Right cardiac atrium (tissue), 5 donors: ENCODE data around the gene C6orf62. TPM values are rescaled to one million over a fixed set of nuclear protein-coding genes. Genes with fewer than 3 reads are reported as not detected.
A peak's percentile ranks its signal among the peaks of the same experiment; 100 is the strongest.
"Not testable (repeated sequence)": the region's sequence is repeated elsewhere in the genome, so short reads cannot be mapped to it uniquely, and the experiment has no call there.

Source experiments
- ATAC-seq, 2 donors: fragments of 200-7000 bp; cut with Tn5 transposase; one replicate each; pipeline versions ENCODE4 v1.8.0 to v1.9.1; 2020; ENCODE audit warnings: moderate library complexity in 2 of 2, mild to moderate bottlenecking in 1 of 2
- DNase-seq, 3 donors: peaks; one replicate each; pipeline ENCODE4 v3.0.0-alpha.2; 2020
- H3K27ac ChIP-seq: one replicate; pipeline ENCODE4 v1.5.1; 2013; ENCODE audit warnings: mild to moderate bottlenecking, low read length, control low read depth, moderate library complexity
- H3K27me3 ChIP-seq: one replicate; pipeline ENCODE4 v1.6.1; 2013; ENCODE audit not compliant: control insufficient read depth, insufficient read depth
- H3K4me1 ChIP-seq: one replicate; pipeline ENCODE4 v1.6.1; 2013; ENCODE audit warnings: low read length; ENCODE audit not compliant: control insufficient read depth, insufficient read depth
- H3K4me3 ChIP-seq: one replicate; pipeline ENCODE4 v1.5.1; 2013; ENCODE audit warnings: low read length, control low read depth
- H3K9me3 ChIP-seq: one replicate; pipeline ENCODE4 v1.6.1; 2013; ENCODE audit warnings: low read length; ENCODE audit not compliant: control insufficient read depth
- WGBS: extraction: QIAGEN DNeasy Blood & Tissue Kit; methylation state at CpG from one replicate; pipeline ENCODE4 v1.1.7; 2013; 5-methylcytosine and 5-hydroxymethylcytosine counted together
- intact Hi-C, 4 donors: fragments of 100-400 bp; cut with DNase I; formaldehyde crosslinking; loops; one replicate each; pipeline versions ENCODE4 v1.11.0 to v1.14.0; 2022 to 2023
- polyA plus RNA-seq: library from polyadenylated mRNA; stranded (reverse); fragments of 200-250 nt; gene quantifications from one replicate; pipeline ENCODE4 v1.2.3, GENCODE V29; 2013
- total RNA-seq, 4 donors: library from RNA; stranded (reverse); fragmentation: NEBNext Ultra II Directional; extraction: Animal tissue kit (Norgen Biotek cat#: 25700); gene quantifications; one replicate each; pipeline ENCODE4 v1.2.1, GENCODE V29; 2021
- donor health status: healthy with polysubstance abuse.
- donor health status: DM: no; HTN: yes; CAD: no.
- donor health status: DM: no; HTN: no; CAD: no.
- donor health status: DM: no; HTN: yes; CAD: no; lungs with severe emphysema.
- donor health status: DM: yes; HTN: yes; CAD: no.

C6orf62 gene
- total and polyA plus RNA-seq, 5 donors, result 31.9 to 66.5 (median 56.4) TPM

- intact Hi-C loops, result loop anchor here in 1 of 4 donors (10.0 kb wide), 1 partner anchor 275 kb away; no protein-coding TSS in a partner anchor
- no peaks in the 10 kb centered on the region for H3K4me1 ChIP-seq
- ATAC-seq (peak in 1 of 2 donors; percentile 53), DNase-seq (no peak)
- 53% methylated on average over 3 of the region's 3 CpGs for WGBS
- no peak overlapping the region for H3K27ac ChIP-seq
- H3K9me3 ChIP-seq, result no peaks in the 10 kb centered on the region
- H3K27me3 ChIP-seq, result no peaks in the 10 kb centered on the region
- H3K4me3 ChIP-seq, result no peak overlapping the region
Measured at GRCh38 chr6:24699521-24700359, 19.2 kb downstream of the C6orf62 start.

GRCh38 chr6:24696097-24696496 lies 22.9 kb downstream of the C6orf62 start:
- Histone ChIP-seq H3K4me3 (no peak overlapping the region), H3K27me3 (no peaks in the 10 kb centered on the region), H3K4me1 (no peaks in the 10 kb centered on the region), H3K27ac (no peak overlapping the region), H3K9me3 (no peaks in the 10 kb centered on the region)
- DNase-seq, result no peak
- intact Hi-C loops, result loop anchor here in 1 of 4 donors (10.0 kb wide), 1 partner anchor 271 kb away; no protein-coding TSS in a partner anchor
- WGBS, result 92% methylated on average over 2 of the region's 2 CpGs
- no peak for ATAC-seq

- peak in 1 of 3 donors; percentile 65 for DNase-seq
- intact Hi-C loops, result loop anchor here in 2 of 4 donors (2.0 to 10.0 kb wide), 2 partner anchors 113 to 271 kb away; no protein-coding TSS in a partner anchor
- not testable (repeated sequence) for H3K27me3 ChIP-seq, H3K27ac ChIP-seq, H3K9me3 ChIP-seq, H3K4me1 ChIP-seq, H3K4me3 ChIP-seq
- WGBS, result 28% methylated on average over 8 of the region's 8 CpGs
- ATAC-seq, result peak; percentile 73 to 75
Measured at GRCh38 chr6:24695635-24696034, 23.3 kb downstream of the C6orf62 start.

- no peak overlapping the region for H3K4me3 ChIP-seq
- WGBS, result 92% methylated on average over 1 of the region's 1 CpG
- no peaks in the 10 kb centered on the region for H3K4me1 ChIP-seq
- no peaks in the 10 kb centered on the region for H3K9me3 ChIP-seq
- no peak overlapping the region for H3K27ac ChIP-seq
- no peak for ATAC-seq
- intact Hi-C loops, result loop anchor here (2.0 to 10.0 kb wide), 3 partner anchors 111 to 269 kb away; no protein-coding TSS in a partner anchor
- no peaks in the 10 kb centered on the region for H3K27me3 ChIP-seq
- no peak for DNase-seq
Measured at GRCh38 chr6:24694198-24694597, 24.8 kb downstream of the C6orf62 start.

- intact Hi-C loops, result loop anchor here in 3 of 4 donors (5.0 to 10.0 kb wide), 2 partner anchors 111 to 268 kb away; no protein-coding TSS in a partner anchor
- Histone ChIP-seq H3K4me3 (no peak overlapping the region), H3K27ac (no peak overlapping the region), H3K27me3 (no peaks in the 10 kb centered on the region), H3K9me3 (no peaks in the 10 kb centered on the region), H3K4me1 (no peaks in the 10 kb centered on the region)
- 87% methylated on average over 2 of the region's 2 CpGs for WGBS
- ATAC-seq, result no peak
- no peak for DNase-seq
Measured at GRCh38 chr6:24692848-24693592, 25.9 kb downstream of the C6orf62 start.

- Histone ChIP-seq H3K4me1 (no peaks in the 10 kb centered on the region), H3K27ac (no peak overlapping the region), H3K9me3 (no peaks in the 10 kb centered on the region), H3K27me3 (no peaks in the 10 kb centered on the region), H3K4me3 (no peak overlapping the region)
- WGBS, result 66% methylated on average over 3 of the region's 3 CpGs
- ATAC-seq (no peak), DNase-seq (no peak)
- intact Hi-C loops, result loop anchor here in 3 of 4 donors (5.0 to 10.0 kb wide), 2 partner anchors 110 to 268 kb away; no protein-coding TSS in a partner anchor
Measured at GRCh38 chr6:24692415-24692814, 26.5 kb downstream of the C6orf62 start.

GRCh38 chr6:24692003-24692402 lies 27.0 kb downstream of the C6orf62 start:
- no peaks in the 10 kb centered on the region for H3K4me1 ChIP-seq
- DNase-seq (no peak), ATAC-seq (peak; percentile 58 to 64)
- 25% methylated on average over 4 of the region's 4 CpGs for WGBS
- no peaks in the 10 kb centered on the region for H3K9me3 ChIP-seq
- H3K27ac ChIP-seq, result no peak overlapping the region
- intact Hi-C loops, result loop anchor here in 3 of 4 donors (5.0 to 10.0 kb wide), 2 partner anchors 110 to 267 kb away; no protein-coding TSS in a partner anchor
- no peak overlapping the region for H3K4me3 ChIP-seq
- H3K27me3 ChIP-seq, result no peaks in the 10 kb centered on the region

GRCh38 chr6:24691550-24691949 lies 27.4 kb downstream of the C6orf62 start:
- ATAC-seq (no peak), DNase-seq (no peak)
- intact Hi-C loops, result loop anchor here in 3 of 4 donors (5.0 to 10.0 kb wide), 2 partner anchors 109 to 267 kb away; no protein-coding TSS in a partner anchor
- no peak overlapping the region for H3K4me3 ChIP-seq
- H3K9me3 ChIP-seq, result no peaks in the 10 kb centered on the region
- H3K27ac ChIP-seq, result no peak overlapping the region
- no peaks in the 10 kb centered on the region for H3K27me3 ChIP-seq
- H3K4me1 ChIP-seq, result no peaks in the 10 kb centered on the region
- 80% methylated on average over 3 of the region's 3 CpGs for WGBS

- Histone ChIP-seq H3K9me3 (no peaks in the 10 kb centered on the region), H3K4me1 (no peaks in the 10 kb centered on the region), H3K27ac (no peak overlapping the region), H3K27me3 (no peaks in the 10 kb centered on the region), H3K4me3 (no peak overlapping the region)
- ATAC-seq, result no peak
- 56% methylated on average over 1 of the region's 1 CpG for WGBS
- no peak for DNase-seq
- intact Hi-C loops, result loop anchor here in 3 of 4 donors (5.0 to 10.0 kb wide), 2 partner anchors 108 to 266 kb away; no protein-coding TSS in a partner anchor
Measured at GRCh38 chr6:24690593-24690992, 28.4 kb downstream of the C6orf62 start.

- Histone ChIP-seq H3K4me3 (no peak overlapping the region), H3K27ac (no peak overlapping the region), H3K9me3 (no peaks in the 10 kb centered on the region), H3K27me3 (no peaks in the 10 kb centered on the region), H3K4me1 (no peaks in the 10 kb centered on the region)
- DNase-seq (no peak), ATAC-seq (no peak)
- WGBS, result 72% methylated on average over 2 of the region's 2 CpGs
- intact Hi-C loops, result loop anchor here in 3 of 4 donors (5.0 to 10.0 kb wide), 2 partner anchors 108 to 265 kb away; no protein-coding TSS in a partner anchor
Measured at GRCh38 chr6:24689964-24690363, 29.0 kb downstream of the C6orf62 start.
